SW 1271 (cell line): Measurements from ENCODE around the gene OLFML3.
"Not testable (repeated sequence)": the region's sequence is repeated elsewhere in the genome, so short reads cannot be mapped to it uniquely, and the experiment has no call there.

Source experiments
- DNase-seq, 2 experiments: peaks; one replicate each; lab custom pipeline; 2025; lab: John Stamatoyannopoulos, UW

OLFML3 gene

DNA sequence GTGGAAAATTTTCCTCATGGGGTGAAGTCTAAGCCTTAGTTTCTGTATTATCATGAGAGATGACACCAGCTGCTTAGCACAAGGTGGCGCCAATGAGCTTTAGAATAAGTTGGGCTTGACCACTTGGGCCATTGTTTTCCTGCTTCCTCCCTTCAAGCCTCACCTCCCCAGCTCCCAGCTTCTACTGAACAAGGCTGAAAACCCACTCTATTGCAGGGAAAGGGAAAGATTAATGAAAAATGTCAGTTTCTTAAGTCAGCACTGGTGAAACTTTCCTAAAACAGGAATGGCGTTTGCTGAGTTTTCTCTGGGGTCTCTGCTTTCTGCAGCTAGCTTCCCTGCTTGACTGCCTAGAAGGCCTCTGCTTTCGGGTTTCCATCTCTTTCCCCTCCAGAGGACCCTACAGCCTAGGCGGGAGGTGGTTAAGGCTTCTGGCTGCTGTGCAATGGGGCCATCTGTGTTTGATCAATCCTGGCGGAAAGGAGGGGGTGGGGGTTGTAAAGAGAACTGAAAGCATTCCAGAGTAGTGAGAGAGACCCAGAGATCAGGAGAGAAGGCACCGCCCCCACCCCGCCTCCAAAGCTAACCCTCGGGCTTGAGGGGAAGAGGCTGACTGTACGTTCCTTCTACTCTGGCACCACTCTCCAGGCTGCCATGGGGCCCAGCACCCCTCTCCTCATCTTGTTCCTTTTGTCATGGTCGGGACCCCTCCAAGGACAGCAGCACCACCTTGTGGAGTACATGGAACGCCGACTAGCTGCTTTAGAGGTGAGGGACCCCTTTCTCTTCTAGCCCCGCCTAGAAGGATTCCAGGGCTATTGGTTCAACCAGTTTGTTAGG is at the start of gene OLFML3:
OLFML3 (plus strand) TSS at position 612 of the 840 bp plus-strand sequence; CDS start at position 655, 43 bp downstream.
- peak; percentile 45 to 73 for DNase-seq

DNA sequence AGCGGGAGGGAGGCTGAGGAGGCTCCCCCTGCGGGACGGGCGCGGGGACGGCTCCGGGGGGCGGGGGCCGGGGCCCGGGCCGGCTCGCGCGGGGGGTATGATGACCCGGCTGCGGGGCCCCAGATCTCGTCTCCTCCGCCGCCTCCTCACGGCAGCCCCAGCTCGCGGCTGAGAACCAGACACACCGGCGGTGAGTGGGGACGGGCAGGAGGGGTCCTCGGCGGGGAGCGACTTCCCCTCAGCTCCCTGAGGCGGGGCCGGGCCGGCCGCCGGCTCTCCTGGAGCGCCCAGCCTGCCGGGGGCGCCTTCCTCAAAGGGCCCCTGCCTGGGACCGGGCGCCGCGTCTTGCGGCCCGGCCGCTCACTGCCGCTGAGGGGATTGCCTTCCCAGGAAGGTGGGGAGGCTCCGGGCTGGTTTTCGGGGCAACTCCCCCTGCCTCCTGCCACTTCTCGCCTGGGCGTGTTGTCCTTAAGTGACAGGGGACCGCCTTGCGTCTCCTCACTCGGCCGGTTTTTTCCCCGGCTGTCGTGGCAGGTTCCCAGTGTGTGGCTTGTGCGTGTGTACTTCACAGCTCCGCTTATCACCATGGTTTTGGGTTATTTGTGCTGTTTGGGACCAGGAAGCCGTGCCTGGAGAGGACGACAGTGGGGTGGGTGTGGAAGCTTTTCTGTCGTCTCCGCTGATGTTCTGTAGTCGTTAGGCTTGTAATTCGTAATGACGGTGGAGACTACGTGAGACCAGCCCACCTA is 49.4 kb upstream of the OLFML3 start:
- peak; percentile 41 to 50 for DNase-seq

GRCh38 chr1:113930499-113931161 is 48.6 kb upstream of the OLFML3 start:
- DNase-seq, result peak in 1 of 2 experiments; percentile 64

DNA sequence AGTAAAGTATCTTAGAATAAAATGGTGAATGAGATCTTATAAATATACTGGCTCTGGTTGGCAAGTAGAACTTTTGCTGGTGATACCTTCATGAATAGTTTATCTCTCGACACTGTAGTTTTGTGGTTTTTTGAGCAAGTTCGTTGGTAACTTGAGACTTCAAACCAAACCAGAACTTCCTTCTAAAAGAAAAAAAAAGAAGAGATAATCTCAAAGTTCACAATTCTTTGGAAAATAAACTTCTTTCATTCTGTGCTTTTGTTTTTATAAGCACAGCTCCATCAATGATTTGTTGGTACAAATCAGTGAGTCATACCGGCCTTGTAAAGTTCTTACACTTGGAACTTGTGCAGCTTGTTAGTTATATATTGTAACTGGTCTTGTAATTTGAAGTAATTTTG is 47.8 kb upstream of the OLFML3 start:
- no peak for DNase-seq

DNA sequence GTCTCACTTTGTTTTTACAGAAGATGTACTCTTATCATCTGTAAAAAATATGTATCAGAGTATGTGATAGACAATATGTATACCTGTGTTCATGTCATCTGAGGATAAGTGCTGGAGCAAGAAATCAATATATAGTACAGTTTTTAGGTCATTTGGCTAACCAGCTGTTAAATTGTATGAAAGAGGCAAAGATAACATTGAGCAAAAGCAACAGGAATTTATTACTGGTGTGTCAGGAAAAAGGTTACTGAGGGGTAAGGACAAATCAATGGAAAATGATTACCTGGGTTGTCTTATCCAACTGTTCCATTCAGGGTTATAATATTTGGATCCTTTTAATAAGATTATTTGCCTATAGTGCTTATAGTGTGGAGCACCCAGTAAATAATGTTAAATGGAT is 45.3 kb upstream of the OLFML3 start:
- no peak for DNase-seq

- no peak for DNase-seq
Observed at GRCh38 chr1:113934511-113935055, 44.7 kb upstream of the OLFML3 start.

- no peak for DNase-seq
Observed at GRCh38 chr1:113935176-113935575, 44.1 kb upstream of the OLFML3 start.

- no peak for DNase-seq
Observed at GRCh38 chr1:113935970-113936369, 43.3 kb upstream of the OLFML3 start.

- DNase-seq, result no peak
Observed at GRCh38 chr1:113937146-113937545, 42.1 kb upstream of the OLFML3 start.

GRCh38 chr1:113938192-113938591 is 41.1 kb upstream of the OLFML3 start:
- DNase-seq, result no peak

DNA sequence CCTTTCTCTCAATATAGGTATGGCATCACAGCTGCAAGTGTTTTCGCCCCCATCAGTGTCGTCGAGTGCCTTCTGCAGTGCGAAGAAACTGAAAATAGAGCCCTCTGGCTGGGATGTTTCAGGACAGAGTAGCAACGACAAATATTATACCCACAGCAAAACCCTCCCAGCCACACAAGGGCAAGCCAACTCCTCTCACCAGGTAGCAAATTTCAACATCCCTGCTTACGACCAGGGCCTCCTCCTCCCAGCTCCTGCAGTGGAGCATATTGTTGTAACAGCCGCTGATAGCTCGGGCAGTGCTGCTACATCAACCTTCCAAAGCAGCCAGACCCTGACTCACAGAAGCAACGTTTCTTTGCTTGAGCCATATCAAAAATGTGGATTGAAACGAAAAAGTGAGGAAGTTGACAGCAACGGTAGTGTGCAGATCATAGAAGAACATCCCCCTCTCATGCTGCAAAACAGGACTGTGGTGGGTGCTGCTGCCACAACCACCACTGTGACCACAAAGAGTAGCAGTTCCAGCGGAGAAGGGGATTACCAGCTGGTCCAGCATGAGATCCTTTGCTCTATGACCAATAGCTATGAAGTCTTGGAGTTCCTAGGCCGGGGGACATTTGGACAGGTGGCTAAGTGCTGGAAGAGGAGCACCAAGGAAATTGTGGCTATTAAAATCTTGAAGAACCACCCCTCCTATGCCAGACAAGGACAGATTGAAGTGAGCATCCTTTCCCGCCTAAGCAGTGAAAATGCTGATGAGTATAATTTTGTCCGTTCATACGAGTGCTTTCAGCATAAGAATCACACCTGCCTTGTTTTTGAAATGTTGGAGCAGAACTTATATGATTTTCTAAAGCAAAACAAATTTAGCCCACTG is 38.7 kb upstream of the OLFML3 start:
- no peak for DNase-seq

- no peak for DNase-seq
Observed at GRCh38 chr1:113941245-113941559, 38.1 kb upstream of the OLFML3 start.

GRCh38 chr1:113942527-113942926 is 36.7 kb upstream of the OLFML3 start:
- DNase-seq, result no peak

DNA sequence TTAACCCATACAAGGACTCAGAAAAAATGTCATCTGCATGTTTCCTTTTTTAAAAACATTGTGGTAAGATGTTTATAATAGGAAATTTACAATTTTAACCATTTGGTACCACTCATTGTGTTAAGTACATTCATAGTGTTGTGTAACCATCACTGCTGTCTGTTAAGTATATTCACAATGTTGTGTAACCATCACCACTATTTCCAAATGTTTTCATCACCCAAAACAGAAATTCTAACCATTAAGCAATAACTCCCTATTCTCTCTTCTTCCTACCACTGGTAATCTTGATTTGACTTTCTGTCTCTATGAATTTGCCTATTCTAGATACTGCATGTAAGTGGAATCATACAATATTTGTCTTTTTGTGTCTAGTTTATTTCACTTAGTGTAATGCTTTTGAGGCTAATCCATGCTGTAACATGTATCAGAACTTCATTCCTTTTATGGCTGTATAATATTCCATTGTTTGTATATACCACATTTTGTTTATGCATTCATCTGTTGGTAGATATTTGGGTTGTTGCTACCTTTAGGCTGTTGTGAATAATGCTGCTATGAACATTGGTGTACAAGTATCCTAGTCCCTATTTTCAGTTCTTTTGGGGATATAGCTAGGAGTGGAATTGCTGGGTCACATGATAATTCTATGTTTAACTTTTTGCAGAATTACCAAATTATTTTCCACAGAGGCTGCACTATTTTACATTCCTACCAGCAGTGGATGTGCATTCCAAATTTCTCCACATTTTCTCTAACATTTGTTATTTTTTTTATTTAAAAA is 36.1 kb upstream of the OLFML3 start:
- no peak for DNase-seq

- DNase-seq, result no peak
Observed at GRCh38 chr1:113945329-113945728, 33.9 kb upstream of the OLFML3 start.

DNA sequence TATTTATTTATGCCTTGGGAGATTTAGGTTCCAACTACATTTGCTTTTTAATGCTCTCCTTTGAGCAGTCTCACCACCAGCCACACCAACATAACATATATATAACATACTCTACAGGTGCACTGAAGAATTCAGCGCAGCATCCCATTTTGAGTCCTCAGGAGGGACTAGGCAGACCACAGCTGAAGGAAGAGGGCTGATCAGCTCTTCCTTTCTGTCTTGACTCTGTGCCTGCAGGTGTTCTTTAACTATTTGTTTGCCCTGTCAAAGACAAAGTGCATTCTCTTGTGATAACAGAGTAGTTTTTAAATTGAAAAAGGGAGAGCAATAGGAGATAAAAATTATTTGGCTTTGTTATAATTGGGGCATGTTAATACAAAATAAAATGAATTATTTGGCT is 33.2 kb upstream of the OLFML3 start:
- no peak for DNase-seq

DNA sequence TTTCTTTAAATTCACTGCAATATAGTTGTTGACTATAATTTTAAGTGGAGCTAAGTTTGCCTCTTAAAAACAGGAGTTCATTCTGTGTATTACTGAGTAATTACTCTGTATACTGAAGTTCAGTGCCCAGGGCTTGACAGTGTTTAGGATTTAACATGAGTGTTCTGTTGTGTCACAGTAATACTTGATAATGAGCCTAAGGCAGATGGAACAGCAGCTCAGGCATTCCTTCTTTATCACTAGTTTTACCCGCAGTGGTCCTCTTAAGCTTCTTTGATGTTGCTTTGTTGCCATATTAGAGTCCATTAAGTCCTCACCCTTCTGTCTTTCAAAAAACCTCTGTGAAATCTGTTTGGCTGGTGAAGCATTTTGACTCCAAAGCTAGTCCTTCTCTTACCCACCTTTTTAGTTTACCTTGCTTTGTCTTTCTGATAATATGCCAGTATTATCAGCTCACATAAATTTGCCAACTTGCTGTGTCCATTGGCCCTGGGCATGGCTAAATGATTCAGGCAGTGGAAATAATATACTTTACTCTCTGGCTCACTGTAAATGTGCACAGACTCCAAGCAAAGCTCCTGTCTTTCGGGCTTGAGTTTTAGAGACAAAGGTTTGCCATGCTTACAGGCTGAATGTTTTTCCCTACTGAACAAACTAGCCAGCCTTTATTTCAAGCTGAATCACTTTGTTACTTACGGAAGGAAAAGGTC is 32.4 kb upstream of the OLFML3 start:
- no peak for DNase-seq

GRCh38 chr1:113947388-113948107 is 31.7 kb upstream of the OLFML3 start:
- DNase-seq, result no peak

- DNase-seq, result not testable (repeated sequence)
Observed at GRCh38 chr1:113948151-113948550, 31.1 kb upstream of the OLFML3 start.
